ENCODE measurements around the gene AGBL2. TPM values are rescaled to one million over a fixed set of nuclear protein-coding genes. Genes with fewer than 3 reads are reported as not detected.
A peak's percentile ranks its signal among the peaks of the same experiment; 100 is the strongest.
"Not testable (repeated sequence)": the region's sequence is repeated elsewhere in the genome, so short reads cannot be mapped to it uniquely, and the experiment has no call there.

Gene AGBL2
- total RNA-seq, 2 experiments from 2014 or later: 1.3 to 2.2 TPM

DNA sequence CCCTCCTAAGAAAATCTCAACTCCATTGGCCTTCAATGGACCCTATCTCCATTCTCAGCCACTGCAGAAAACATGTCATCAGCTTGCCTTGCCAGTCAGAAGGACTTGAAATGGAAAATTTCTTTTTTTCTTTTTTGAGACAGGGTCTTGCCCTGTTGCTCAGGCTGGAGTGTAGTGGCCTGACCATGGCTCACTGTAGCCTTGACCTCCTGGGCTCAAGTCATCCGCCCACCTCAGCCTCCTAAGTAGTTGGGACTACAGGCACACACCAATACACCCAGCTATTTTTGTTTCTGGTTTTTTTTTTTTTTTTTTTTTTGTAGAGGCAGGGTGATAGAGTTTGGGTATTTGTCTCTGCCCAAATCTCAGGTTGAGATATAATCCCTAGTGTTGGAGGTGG, 29.0 kb downstream of the AGBL2 start:
- Mint-ChIP-seq H3K27ac (no peak overlapping the region), H3K9me3 (no peaks in the 10 kb centered on the region), H3K4me1 (ENCODE audit: low read depth) (no peaks in the 10 kb centered on the region), H3K27me3 (ENCODE audit: low read depth) (no peaks in the 10 kb centered on the region), H3K4me3 (no peak overlapping the region), H3K36me3 (ENCODE audit: low read depth) (no peaks in the 10 kb centered on the region)
- intact Hi-C loops (cut with micrococcal nuclease): no loop called here
- CTCF ChIA-PET: no interaction called here
- no peak for DNase-seq

- CTCF ChIA-PET: no interaction called here
Observed at GRCh38 chr11:47675851-47676250, 39.3 kb downstream of the AGBL2 start.

DNA sequence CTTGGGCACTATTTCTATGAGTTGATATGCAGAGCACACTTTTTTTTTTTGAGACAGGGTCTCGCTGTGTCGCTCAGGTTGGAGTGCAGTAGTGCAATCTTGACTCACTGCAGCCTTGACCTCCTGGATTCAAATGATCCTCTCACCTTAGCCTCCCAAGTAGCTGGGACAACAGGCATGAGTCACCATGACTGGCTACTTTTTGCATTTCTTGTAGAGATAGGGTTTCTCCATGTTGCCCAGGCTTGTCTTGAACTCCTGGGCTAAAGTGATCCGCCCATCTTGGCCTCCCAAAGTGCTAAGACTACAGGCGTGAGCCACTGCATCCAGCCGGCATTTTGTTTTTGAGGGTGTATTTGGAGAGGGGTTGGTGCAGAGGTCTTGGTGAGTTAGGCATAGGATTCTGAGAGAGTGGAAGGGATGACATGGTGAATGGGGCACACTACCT, 42.9 kb downstream of the AGBL2 start:
- no peak for DNase-seq
- Mint-ChIP-seq H3K4me1 (ENCODE audit: low read depth) (peaks cover 7% of the 10 kb centered on the region), H3K27ac (no peak overlapping the region)

More at GRCh38 chr11:47675851-47676250, 39.3 kb downstream of the AGBL2 start:
- no peaks in the 10 kb centered on the region for H3K36me3 Mint-ChIP-seq (ENCODE audit: low read depth)
- H3K27me3 Mint-ChIP-seq (ENCODE audit: low read depth): no peaks in the 10 kb centered on the region
- no peak for DNase-seq
- H3K4me1 Mint-ChIP-seq (ENCODE audit: low read depth): no peaks in the 10 kb centered on the region
- intact Hi-C loops (cut with micrococcal nuclease): no loop called here
- H3K9me3 Mint-ChIP-seq: no peaks in the 10 kb centered on the region
- H3K27ac Mint-ChIP-seq: no peak overlapping the region
- H3K4me3 Mint-ChIP-seq: no peak overlapping the region

GRCh38 chr11:47669856-47670255, 45.3 kb downstream of the AGBL2 start:
- Mint-ChIP-seq H3K27ac (no peak overlapping the region), H3K27me3 (ENCODE audit: low read depth) (no peaks in the 10 kb centered on the region)
- CTCF ChIA-PET: interaction anchor here (0.6 kb wide), 1 partner anchor 9 kb away, joined by 3 read pairs; no protein-coding TSS in a partner anchor

More for the DNA sequence above, 42.9 kb downstream of the AGBL2 start:
- Mint-ChIP-seq H3K27me3 (ENCODE audit: low read depth) (no peaks in the 10 kb centered on the region), H3K4me3 (no peak overlapping the region), H3K9me3 (no peaks in the 10 kb centered on the region), H3K36me3 (ENCODE audit: low read depth) (no peaks in the 10 kb centered on the region)
- CTCF ChIA-PET: no interaction called here
- intact Hi-C loops (cut with micrococcal nuclease): no loop called here

DNA sequence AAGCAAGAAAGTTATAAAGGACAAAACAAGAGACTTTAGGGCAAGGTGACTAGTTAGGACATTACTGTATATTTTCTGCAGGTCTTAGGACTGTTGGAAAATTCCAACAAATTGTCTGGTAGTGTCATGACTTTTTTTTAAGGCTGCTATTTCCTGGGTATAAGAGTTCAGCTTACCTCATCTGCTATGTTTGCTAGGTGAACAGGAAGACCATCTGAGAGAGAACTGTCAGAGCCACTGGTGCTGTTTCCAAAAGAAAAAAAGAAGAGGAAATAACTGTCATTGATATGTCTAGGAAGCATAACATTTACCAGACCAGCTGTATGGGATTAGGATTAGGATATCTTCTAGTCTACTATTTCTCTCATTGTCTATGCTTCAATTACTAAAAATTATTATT, 46.5 kb downstream of the AGBL2 start:
- CTCF ChIA-PET: interaction anchor here (0.6 kb wide), 1 partner anchor 181 kb away, joined by 3 read pairs; no protein-coding TSS in a partner anchor
- no peak for DNase-seq
- Mint-ChIP-seq H3K4me3 (no peak overlapping the region), H3K27ac (no peak overlapping the region), H3K4me1 (ENCODE audit: low read depth) (peaks cover 16% of the 10 kb centered on the region), H3K9me3 (no peaks in the 10 kb centered on the region), H3K36me3 (ENCODE audit: low read depth) (no peaks in the 10 kb centered on the region), H3K27me3 (ENCODE audit: low read depth) (no peaks in the 10 kb centered on the region)
- intact Hi-C loops (cut with micrococcal nuclease): no loop called here

More at GRCh38 chr11:47669856-47670255, 45.3 kb downstream of the AGBL2 start:
- H3K9me3 Mint-ChIP-seq: no peaks in the 10 kb centered on the region
- H3K4me3 Mint-ChIP-seq: no peak overlapping the region
- intact Hi-C loops (cut with micrococcal nuclease): no loop called here
- no peaks in the 10 kb centered on the region for H3K36me3 Mint-ChIP-seq (ENCODE audit: low read depth)
- peaks cover 12% of the 10 kb centered on the region for H3K4me1 Mint-ChIP-seq (ENCODE audit: low read depth)
- no peak for DNase-seq

GRCh38 chr11:47667555-47667954, 47.6 kb downstream of the AGBL2 start:
- no peaks in the 10 kb centered on the region for H3K9me3 Mint-ChIP-seq
- H3K4me1 Mint-ChIP-seq (ENCODE audit: low read depth): peaks cover 24% of the 10 kb centered on the region
- intact Hi-C loops (cut with micrococcal nuclease): no loop called here
- no peak for DNase-seq
- H3K4me3 Mint-ChIP-seq: no peak overlapping the region
- no peak overlapping the region for H3K27ac Mint-ChIP-seq
- CTCF ChIA-PET: no interaction called here
- no peaks in the 10 kb centered on the region for H3K36me3 Mint-ChIP-seq (ENCODE audit: low read depth)
- H3K27me3 Mint-ChIP-seq (ENCODE audit: low read depth): no peaks in the 10 kb centered on the region

DNA sequence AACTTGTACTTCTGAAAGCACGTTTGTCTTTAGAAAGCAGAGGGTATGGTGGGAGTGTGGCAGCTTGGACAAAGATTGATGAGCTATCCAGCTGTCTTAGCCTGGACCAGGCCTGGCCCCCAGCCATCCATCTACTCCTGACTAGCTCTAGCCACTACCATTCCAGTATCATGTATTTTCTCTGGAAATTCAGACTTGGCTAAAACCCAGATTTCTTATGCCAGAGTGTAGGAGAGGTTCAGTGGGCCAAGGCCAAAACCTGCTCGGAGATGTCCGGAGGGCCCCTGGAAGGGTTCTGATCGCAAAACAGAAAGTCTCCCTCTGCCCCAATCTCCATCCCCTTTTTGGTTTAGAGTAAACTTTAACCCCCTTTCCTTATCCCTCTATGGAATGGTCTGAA, 48.0 kb downstream of the AGBL2 start:
- no peaks in the 10 kb centered on the region for H3K9me3 Mint-ChIP-seq
- H3K36me3 Mint-ChIP-seq (ENCODE audit: low read depth): no peaks in the 10 kb centered on the region
- no peaks in the 10 kb centered on the region for H3K27me3 Mint-ChIP-seq (ENCODE audit: low read depth)
- peaks cover 24% of the 10 kb centered on the region for H3K4me1 Mint-ChIP-seq (ENCODE audit: low read depth)
- CTCF ChIA-PET: no interaction called here
- intact Hi-C loops (cut with micrococcal nuclease): no loop called here
- no peak for DNase-seq
- no peak overlapping the region for H3K4me3 Mint-ChIP-seq
- no peak overlapping the region for H3K27ac Mint-ChIP-seq

- H3K36me3 Mint-ChIP-seq (ENCODE audit: low read depth); intact Hi-C loops (cut with micrococcal nuclease); H3K27ac Mint-ChIP-seq; H3K27me3 Mint-ChIP-seq (ENCODE audit: low read depth); H3K4me3 Mint-ChIP-seq; H3K9me3 Mint-ChIP-seq: not testable (repeated sequence)
- peak; percentile 55 for DNase-seq
- peaks cover 24% of the 10 kb centered on the region for H3K4me1 Mint-ChIP-seq (ENCODE audit: low read depth)
- CTCF ChIA-PET: interaction anchor here (0.7 kb wide), 1 partner anchor 31 kb away, joined by 3 read pairs; no protein-coding TSS in a partner anchor
Observed at GRCh38 chr11:47664936-47665335, 50.2 kb downstream of the AGBL2 start.

GRCh38 chr11:47661245-47661644, 53.9 kb downstream of the AGBL2 start:
- Mint-ChIP-seq H3K4me3 (no peak overlapping the region), H3K27me3 (ENCODE audit: low read depth) (no peaks in the 10 kb centered on the region), H3K36me3 (ENCODE audit: low read depth) (no peaks in the 10 kb centered on the region), H3K27ac (no peak overlapping the region), H3K4me1 (ENCODE audit: low read depth) (peaks cover 15% of the 10 kb centered on the region), H3K9me3 (no peaks in the 10 kb centered on the region)
- CTCF ChIA-PET: no interaction called here
- intact Hi-C loops (cut with micrococcal nuclease): no loop called here
- no peak for DNase-seq

DNA sequence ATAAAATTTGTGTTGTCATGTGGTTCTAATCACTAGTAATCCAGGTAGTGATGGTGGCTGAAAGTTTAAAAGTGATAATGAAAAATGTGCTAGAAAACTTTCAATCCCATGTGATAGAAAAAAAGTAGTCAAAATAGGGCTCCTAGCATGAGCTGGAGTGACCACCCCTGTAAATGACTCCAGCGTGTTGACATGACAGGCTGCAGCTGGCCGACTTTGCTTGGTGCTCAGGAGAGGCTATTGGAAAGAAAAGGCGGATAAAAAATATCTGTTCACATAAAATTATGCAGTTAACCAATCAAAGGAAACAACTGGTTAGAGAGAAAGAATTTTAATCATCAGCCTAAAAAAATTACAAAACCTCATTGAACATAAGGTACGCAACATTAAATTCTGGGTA, 55.9 kb downstream of the AGBL2 start:
- intact Hi-C loops (cut with micrococcal nuclease): no loop called here
- H3K36me3 Mint-ChIP-seq (ENCODE audit: low read depth): no peaks in the 10 kb centered on the region
- CTCF ChIA-PET: no interaction called here
- no peaks in the 10 kb centered on the region for H3K9me3 Mint-ChIP-seq
- H3K27me3 Mint-ChIP-seq (ENCODE audit: low read depth): no peaks in the 10 kb centered on the region
- H3K4me3 Mint-ChIP-seq: no peak overlapping the region
- no peak for DNase-seq
- H3K27ac Mint-ChIP-seq: no peak overlapping the region
- H3K4me1 Mint-ChIP-seq (ENCODE audit: low read depth): peaks cover 11% of the 10 kb centered on the region

DNA sequence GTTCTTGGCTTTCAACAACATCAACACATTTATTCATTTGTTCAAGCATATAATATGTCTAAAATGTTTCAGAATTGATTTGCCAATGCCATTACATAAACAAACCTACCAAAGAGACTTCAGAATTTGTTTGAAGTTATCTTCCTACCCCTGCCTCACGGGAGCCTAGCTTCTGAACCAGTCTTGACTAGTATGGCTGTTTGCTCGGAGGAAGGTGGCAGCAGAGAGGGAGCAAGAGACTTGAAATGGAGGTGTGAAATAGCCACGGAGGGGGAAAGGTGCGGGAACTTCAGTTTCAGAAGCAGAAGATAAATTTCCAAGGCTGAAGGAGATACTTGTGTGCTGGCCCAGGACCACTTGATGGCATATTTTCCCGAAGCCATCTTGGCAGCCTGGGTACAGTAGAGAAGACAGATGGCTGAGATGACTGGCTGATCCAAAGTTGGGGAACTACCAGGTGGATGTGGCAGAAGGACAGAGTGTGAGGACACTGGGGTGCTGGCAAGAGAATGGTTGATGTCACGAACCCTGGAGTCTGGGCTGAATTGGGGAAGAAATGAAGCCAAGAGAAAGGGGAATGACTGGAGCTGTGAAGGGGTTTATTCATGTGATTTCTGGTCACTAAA, 58.8 kb downstream of the AGBL2 start:
- Mint-ChIP-seq H3K9me3 (peaks cover 9% of the 10 kb centered on the region), H3K36me3 (ENCODE audit: low read depth) (no peaks in the 10 kb centered on the region), H3K4me1 (ENCODE audit: low read depth) (no peaks in the 10 kb centered on the region), H3K4me3 (no peak overlapping the region), H3K27ac (no peak overlapping the region), H3K27me3 (ENCODE audit: low read depth) (no peaks in the 10 kb centered on the region)
- intact Hi-C loops (cut with micrococcal nuclease): no loop called here
- CTCF ChIA-PET: no interaction called here
- DNase-seq: no peak

DNA sequence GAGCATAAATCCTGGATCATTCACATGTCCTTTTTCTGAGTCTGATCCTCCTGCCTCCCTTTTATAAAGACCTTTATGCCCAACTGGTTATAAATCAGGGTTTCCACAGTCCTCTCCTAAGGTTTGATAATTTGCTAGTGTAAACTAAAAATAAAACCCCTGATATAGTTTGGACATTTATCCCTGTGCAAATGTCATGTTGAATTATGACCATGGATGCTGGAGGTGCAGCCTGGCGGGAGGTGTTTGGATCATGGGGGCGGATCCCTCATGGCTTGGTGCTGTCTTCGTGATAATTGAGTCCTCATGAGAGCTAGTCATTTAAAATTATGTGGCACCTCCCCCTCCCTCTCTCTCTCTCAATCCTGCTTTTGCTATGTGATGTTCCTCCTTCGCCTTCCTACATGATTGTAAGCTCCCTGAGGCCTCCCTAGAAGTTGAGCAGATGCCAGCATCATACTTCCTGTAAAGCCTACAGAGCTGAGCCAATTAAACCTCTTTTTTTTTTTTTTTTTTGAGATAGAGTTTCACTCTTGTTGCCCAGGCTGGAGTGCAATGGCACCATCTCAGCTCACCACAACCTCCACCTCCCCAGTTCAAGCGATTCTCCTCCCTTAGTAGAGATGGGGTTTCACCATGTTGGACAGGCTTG, 63.2 kb downstream of the AGBL2 start:
- no peak overlapping the region for H3K27ac Mint-ChIP-seq
- H3K27me3 Mint-ChIP-seq (ENCODE audit: low read depth): no peaks in the 10 kb centered on the region
- intact Hi-C loops (cut with micrococcal nuclease): no loop called here
- CTCF ChIA-PET: no interaction called here
- H3K4me1 Mint-ChIP-seq (ENCODE audit: low read depth): no peaks in the 10 kb centered on the region
- no peaks in the 10 kb centered on the region for H3K36me3 Mint-ChIP-seq (ENCODE audit: low read depth)
- no peak for DNase-seq
- peaks cover 9% of the 10 kb centered on the region for H3K9me3 Mint-ChIP-seq
- H3K4me3 Mint-ChIP-seq: no peak overlapping the region

- Mint-ChIP-seq H3K4me1 (ENCODE audit: low read depth) (no peaks in the 10 kb centered on the region), H3K27ac (no peak overlapping the region), H3K27me3 (ENCODE audit: low read depth) (no peaks in the 10 kb centered on the region), H3K4me3 (no peak overlapping the region), H3K9me3 (peaks cover 9% of the 10 kb centered on the region), H3K36me3 (ENCODE audit: low read depth) (no peaks in the 10 kb centered on the region)
- no peak for DNase-seq
- intact Hi-C loops (cut with micrococcal nuclease): no loop called here
- CTCF ChIA-PET: no interaction called here
Observed at GRCh38 chr11:47649276-47649675, 65.9 kb downstream of the AGBL2 start.
